IPS-NIHi7 (cell line): ENCODE measurements around the gene CD200.
"Not testable (repeated sequence)": the region's sequence is repeated elsewhere in the genome, so short reads cannot be mapped to it uniquely, and the experiment has no call there.

Source experiments
- DNase-seq: peaks from one replicate; pipeline ENCODE4 v3.0.0; 2012; ENCODE audit warnings: mixed read lengths; ENCODE audit errors: extremely low spot score

The CD200 gene

DNA sequence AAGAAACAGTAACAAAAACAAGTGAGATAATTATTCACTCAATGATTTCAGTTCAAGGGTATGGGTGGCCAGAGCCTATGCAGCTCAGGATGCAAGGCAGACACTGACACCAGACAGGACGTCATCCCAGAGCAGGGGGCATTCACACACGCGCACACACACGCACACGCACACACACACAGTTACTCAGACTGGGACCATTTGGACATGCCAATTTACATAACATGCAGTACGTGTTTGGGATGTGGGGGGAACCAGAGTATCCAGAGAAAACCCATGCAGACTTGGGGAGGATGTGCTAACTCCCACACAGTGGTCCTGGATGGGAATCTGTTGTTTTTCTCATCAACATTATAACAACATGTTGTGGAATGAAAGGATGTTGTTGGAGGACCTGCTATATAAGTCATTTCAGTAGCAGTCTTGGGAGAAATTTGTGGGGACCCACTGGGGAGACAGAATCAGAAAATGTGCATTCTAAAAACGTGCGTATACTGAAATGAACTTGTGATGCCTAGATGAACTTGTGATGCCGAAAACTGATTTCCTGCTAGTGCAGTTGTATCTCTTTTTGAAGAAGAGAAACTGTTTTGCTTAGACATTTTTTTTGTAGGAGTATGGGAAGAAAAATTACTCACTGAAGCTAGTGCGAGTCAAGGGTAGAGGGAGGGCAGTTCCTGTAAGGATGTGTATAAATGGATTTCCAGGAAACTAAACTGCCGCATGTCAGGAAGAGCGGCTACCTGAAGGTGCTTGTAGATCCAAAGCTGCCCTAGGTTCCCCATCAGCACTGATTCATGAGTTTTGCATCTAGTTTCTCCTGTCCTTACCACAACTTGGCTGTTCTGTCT lies 25.2 kb downstream of the CD200 start:
- no peak for DNase-seq

- no peak for DNase-seq
Measured at GRCh38 chr3:112360561-112360960, 27.6 kb downstream of the CD200 start.

GRCh38 chr3:112362221-112362620 lies 29.3 kb downstream of the CD200 start:
- DNase-seq: no peak

DNA sequence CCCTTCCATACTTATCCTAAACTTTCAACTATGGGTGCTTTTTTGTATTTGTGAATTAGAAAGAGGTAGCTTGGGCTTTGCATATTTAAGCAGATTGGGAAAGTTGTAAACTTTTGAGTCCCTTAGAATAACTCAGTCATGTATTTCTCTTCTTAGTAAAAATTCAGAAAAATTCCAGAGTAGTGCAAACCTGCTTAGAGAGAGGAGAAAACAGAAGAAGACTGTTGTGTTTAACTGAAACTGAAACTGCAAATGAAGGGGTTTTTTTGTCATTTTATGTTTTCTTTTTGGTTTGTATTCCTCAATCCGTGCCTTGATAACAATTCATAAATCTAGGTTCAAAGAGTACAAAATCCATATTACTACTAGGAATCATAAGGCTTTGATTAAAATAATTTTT lies 31.3 kb downstream of the CD200 start:
- DNase-seq: no peak

DNA sequence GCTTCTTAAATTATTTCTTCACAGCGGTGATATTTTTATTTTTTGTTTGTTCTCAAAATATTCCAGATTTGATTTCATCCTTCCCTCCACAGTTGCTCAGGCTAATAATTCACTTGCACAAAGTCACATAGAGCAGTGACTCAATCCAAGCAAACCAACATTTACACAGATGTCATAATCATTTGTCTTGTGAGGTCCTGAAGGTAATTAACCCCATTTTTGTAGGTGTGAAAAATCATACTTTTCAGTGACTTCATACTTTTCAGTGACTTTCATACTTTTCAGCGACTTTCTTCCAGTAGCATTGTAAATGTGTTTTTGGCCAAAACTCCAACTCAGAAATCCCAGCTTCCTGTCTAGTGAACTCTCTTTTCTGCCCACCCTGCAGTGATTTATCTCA lies 32.1 kb downstream of the CD200 start:
- DNase-seq: no peak

GRCh38 chr3:112365636-112366035 lies 32.7 kb downstream of the CD200 start:
- no peak for DNase-seq

- no peak for DNase-seq
Measured at GRCh38 chr3:112366522-112366921, 33.6 kb downstream of the CD200 start.

DNA sequence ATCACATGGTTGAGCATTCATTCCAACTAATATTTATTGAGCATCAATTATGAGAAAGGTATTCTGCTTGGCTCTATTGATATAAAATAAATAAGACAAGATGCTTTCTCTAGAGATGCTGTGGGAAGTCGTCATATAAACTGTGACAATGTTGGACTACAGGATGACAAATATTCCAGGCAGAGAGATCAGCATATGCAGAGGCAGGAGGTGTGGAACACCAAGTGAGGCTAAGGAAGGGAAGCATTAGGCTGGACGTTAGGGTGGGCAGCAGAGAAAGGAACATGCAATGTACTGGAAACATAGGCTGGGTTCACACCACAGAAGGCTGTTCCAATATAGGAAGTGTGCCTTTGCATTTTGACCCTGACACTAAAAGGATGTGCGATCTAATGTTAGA lies 38.6 kb downstream of the CD200 start:
- no peak for DNase-seq

- no peak for DNase-seq
Measured at GRCh38 chr3:112372396-112372795, 39.4 kb downstream of the CD200 start.

GRCh38 chr3:112373476-112373875 lies 40.5 kb downstream of the CD200 start:
- DNase-seq: no peak

DNA sequence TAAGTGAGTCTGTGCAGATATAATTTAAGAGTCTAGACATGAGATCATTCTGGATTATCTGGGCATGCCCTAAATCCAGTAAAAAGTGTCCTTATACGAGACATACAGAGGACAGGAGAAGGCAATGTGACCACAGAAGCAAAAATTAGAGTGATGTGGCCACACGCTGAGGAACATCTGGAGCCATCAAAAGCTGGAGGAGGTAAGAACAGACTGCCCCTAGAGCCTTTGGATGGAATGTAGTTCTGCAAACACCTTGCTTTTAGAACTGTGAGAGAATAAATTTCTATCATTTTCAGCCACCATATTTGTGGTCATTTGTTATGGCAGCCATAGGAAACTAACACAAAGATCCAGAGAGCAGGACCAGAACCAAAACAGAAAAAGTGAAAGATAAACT lies 41.0 kb downstream of the CD200 start:
- DNase-seq: no peak

- no peak for DNase-seq
Measured at GRCh38 chr3:112374333-112374734, 41.4 kb downstream of the CD200 start.

DNA sequence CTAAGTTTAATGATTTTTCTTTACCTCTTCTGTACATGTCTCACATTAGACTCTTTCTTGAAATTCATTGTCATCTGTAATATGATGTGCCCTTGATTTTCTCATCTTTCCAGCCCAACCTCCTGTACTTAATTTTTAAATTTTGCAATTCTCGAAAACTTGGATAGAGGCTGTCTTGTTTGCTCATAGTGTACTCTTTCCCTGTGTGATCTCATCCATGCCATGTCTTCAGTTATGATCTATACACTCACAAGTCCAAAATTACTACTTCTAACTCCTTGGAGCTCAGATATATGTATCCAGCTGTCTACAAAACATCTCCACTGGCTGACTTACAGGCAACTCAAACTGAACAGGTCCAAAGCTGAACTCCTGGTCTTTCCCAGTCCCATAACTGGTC lies 42.2 kb downstream of the CD200 start:
- DNase-seq: no peak

DNA sequence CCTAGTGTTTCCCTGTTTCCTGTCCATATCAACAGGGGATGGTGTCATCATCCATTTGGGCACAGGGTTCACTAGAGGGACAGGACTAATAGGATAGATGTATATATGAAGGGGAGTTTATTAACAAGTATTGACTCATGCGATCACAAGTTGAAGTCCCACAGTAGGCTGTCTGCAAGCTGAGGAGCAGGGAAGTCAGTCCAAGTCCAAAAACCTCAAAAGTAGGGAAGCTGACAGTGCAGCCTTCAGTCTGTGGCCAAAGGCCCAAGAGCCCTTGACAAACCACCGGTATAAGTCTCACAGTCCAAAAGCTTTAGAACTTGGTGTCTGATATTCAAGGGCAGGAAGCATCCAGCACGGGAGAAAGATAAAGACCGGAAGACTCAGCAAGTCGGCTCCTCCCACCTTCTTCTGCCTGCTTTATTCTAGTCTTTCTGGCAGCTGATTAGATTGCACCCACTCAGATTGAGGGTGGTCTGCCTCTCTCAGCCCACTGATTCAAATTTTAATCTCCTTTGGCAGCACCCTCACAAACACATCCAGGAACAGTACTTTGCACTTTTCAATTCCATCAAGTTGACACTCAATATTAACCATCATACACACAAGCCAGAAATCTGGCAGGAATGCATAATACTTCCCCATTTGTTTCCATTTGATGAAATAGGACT lies 43.4 kb downstream of the CD200 start:
- DNase-seq: no peak

GRCh38 chr3:112376992-112377391 lies 44.0 kb downstream of the CD200 start:
- no peak for DNase-seq

GRCh38 chr3:112377568-112378071 lies 44.7 kb downstream of the CD200 start:
- no peak for DNase-seq

- not testable (repeated sequence) for DNase-seq
Measured at GRCh38 chr3:112378347-112378746, 45.4 kb downstream of the CD200 start.

GRCh38 chr3:112379020-112379690 lies 46.2 kb downstream of the CD200 start:
- DNase-seq: no peak

GRCh38 chr3:112381673-112382542 lies 49.0 kb downstream of the CD200 start:
- DNase-seq: no peak

GRCh38 chr3:112382543-112383160 lies 49.7 kb downstream of the CD200 start:
- DNase-seq: no peak

GRCh38 chr3:112384769-112385168 lies 51.8 kb downstream of the CD200 start:
- no peak for DNase-seq
